GM20000 (cell line): ENCODE measurements around the gene DYNC1LI2.

Source experiments
- DNase-seq: peaks from one replicate; pipeline ENCODE4 v3.0.0; 2012; ENCODE audit warnings: low spot score
- CTCF ChIP-seq: IDR thresholded peaks from 2 replicates; pipeline ENCODE4 v1.5.1; 2012; ENCODE audit warnings: mild to moderate bottlenecking, control low read depth; ENCODE audit errors: extremely low read depth, missing control alignments

DYNC1LI2 gene

GRCh38 chr16:66705790-66706505, 45.5 kb downstream of the DYNC1LI2 start:
- no peak for DNase-seq
- no peak for TF ChIP-seq CTCF

GRCh38 chr16:66703406-66704215, 47.8 kb downstream of the DYNC1LI2 start:
- DNase-seq, result no peak
- TF ChIP-seq CTCF, result no peak

- DNase-seq, result no peak
Measured at GRCh38 chr16:66701516-66701915, 49.9 kb downstream of the DYNC1LI2 start.

GRCh38 chr16:66701026-66701425, 50.4 kb downstream of the DYNC1LI2 start:
- TF ChIP-seq CTCF, result no peak
- no peak for DNase-seq

More at GRCh38 chr16:66701516-66701915, 49.9 kb downstream of the DYNC1LI2 start:
- no peak for TF ChIP-seq CTCF

GRCh38 chr16:66699898-66700297, 51.5 kb downstream of the DYNC1LI2 start:
- TF ChIP-seq CTCF, result no peak
- DNase-seq, result no peak

GRCh38 chr16:66698046-66698445, 53.4 kb downstream of the DYNC1LI2 start:
- no peak for DNase-seq
- TF ChIP-seq CTCF, result no peak
